K562 (cell line): ENCODE results near the gene ADM2. TPM values are rescaled to one million over a fixed set of nuclear protein-coding genes. Genes with fewer than 3 reads are reported as not detected.
A peak's percentile ranks its signal among the peaks of the same experiment; 100 is the strongest.

ENCODE experiments used
- ATAC-seq: fragments of 200-7000 bp; cut with Tn5 transposase; 3 replicates; pipeline ENCODE4 v1.9.1; 2020; ENCODE audit warnings: moderate library complexity
- BruUV-seq: library from RNA; stranded (reverse); fragments of 400-500 nt; replicated peaks from 2 replicates; lab custom pipeline; 2021; lab: Mats Ljungman, UMichigan
- CTCF ChIA-PET: fragments of 300-600 bp; formaldehyde crosslinking; extraction: SDS; loops from one replicate; lab custom pipeline; 2021; ENCODE audit warnings: low intra/inter-chr PET ratio; lab: Yijun Ruan, JAX
- POLR2A ChIA-PET: fragments of 300-600, 350-650 bp; sonication (Branson Sonifier 250); formaldehyde crosslinking; extraction: SDS; loops from one replicate; lab custom pipeline; 2021; ENCODE audit warnings: antibody characterized with exemption, inconsistent platforms; lab: Yijun Ruan, JAX
- DNase-seq, 4 experiments: peaks; one replicate each; pipeline versions ENCODE4 v3.0.0 to v3.0.0-alpha.2; 2011 to 2018; ENCODE audit warnings: low spot score in 3 of 4, mixed read lengths in 3 of 4; ENCODE audit errors: extremely low read depth in 1 of 4
- FAIRE-seq: peaks from 2 replicates; lab custom pipeline; 2011; peaks lifted over from hg19 to GRCh38; lab: Jason Lieb, UNC
- H2AFZ ChIP-seq: 2 replicates; pipeline ENCODE4 v1.6.0; 2011; ENCODE audit warnings: low read depth, low read length, control low read depth, inconsistent platforms
- H3K27ac ChIP-seq: fragments of 200-600 bp; 3 replicates; pipeline ENCODE4 v1.8.0; 2011; ENCODE audit warnings: low read depth, mild to moderate bottlenecking, control low read depth, inconsistent platforms, low read length, moderate library complexity, mixed read lengths; ENCODE audit errors: extremely low read depth
- H3K27me3 ChIP-seq, 2 experiments: fragments of 300-600 bp in 1 of 2; 2 replicates in 1 of 2; 3 replicates in 1 of 2; pipeline versions ENCODE4 v1.6.0 to v1.8.0; 2011; ENCODE audit warnings: inconsistent platforms in 2 of 2, low read length in 2 of 2, mild to moderate bottlenecking in 1 of 2, mixed read lengths in 1 of 2, moderate library complexity in 1 of 2; ENCODE audit not compliant: control insufficient read depth in 2 of 2, insufficient read depth in 2 of 2
- H3K36me3 ChIP-seq: fragments of 300-600 bp; 3 replicates; pipeline ENCODE4 v1.8.0; 2011; ENCODE audit warnings: mild to moderate bottlenecking, low read length, inconsistent platforms; ENCODE audit not compliant: control insufficient read depth, insufficient read depth
- H3K4me1 ChIP-seq, 2 experiments: fragments of 200-600 bp in 1 of 2; replicated peaks in 1 of 2; 2 replicates in 1 of 2; 3 replicates in 1 of 2; pipeline versions ENCODE4 v1.5.1 to v1.8.0; 2011; ENCODE audit warnings: inconsistent platforms in 2 of 2, low read length in 2 of 2, mild to moderate bottlenecking in 1 of 2, mixed read lengths in 1 of 2, moderate library complexity in 1 of 2; ENCODE audit not compliant: control insufficient read depth in 2 of 2, insufficient read depth in 2 of 2
- H3K4me2 ChIP-seq: 2 replicates; pipeline ENCODE4 v1.6.1; 2011; ENCODE audit warnings: low read length, control low read depth, inconsistent platforms, mixed read lengths; ENCODE audit not compliant: insufficient read depth
- H3K4me3 ChIP-seq: fragments of 200-600 bp; sonication (generic), shearing (Covaris generic); 2 replicates; pipeline ENCODE4 v1.5.1; 2016; ENCODE audit warnings: control low read depth, inconsistent platforms
- H3K79me2 ChIP-seq: fragments of 200-600 bp; 3 replicates; pipeline ENCODE4 v1.8.0; 2011; ENCODE audit warnings: low read length, inconsistent platforms; ENCODE audit not compliant: control insufficient read depth, insufficient read depth
- H3K9ac ChIP-seq, 2 experiments: 2 replicates each; pipeline versions ENCODE4 v1.6.0 to v1.6.1; 2011; ENCODE audit warnings: low read depth in 2 of 2, low read length in 2 of 2, control low read depth in 1 of 2, inconsistent platforms in 1 of 2, mild to moderate bottlenecking in 1 of 2, mixed read lengths in 1 of 2; ENCODE audit not compliant: insufficient read depth in 1 of 2
- H3K9me1 ChIP-seq: one replicate; pipeline ENCODE4 v1.6.0; 2011; ENCODE audit warnings: inconsistent platforms, mild to moderate bottlenecking, low read length, moderate library complexity; ENCODE audit not compliant: control insufficient read depth, insufficient read depth
- H3K9me3 ChIP-seq: replicated peaks from 2 replicates; pipeline ENCODE4 v1.5.1; 2011; ENCODE audit warnings: low read depth, low read length, inconsistent platforms; ENCODE audit not compliant: control insufficient read depth, insufficient read depth
- H4K20me1 ChIP-seq: replicated peaks from 2 replicates; pipeline ENCODE4 v1.6.1; 2011; ENCODE audit warnings: low read length, inconsistent platforms, mixed read lengths; ENCODE audit not compliant: control insufficient read depth, insufficient read depth
- ATF2 ChIP-seq: sonication (generic); formaldehyde crosslinking; IDR thresholded peaks from 2 replicates; pipeline ENCODE4 v1.8.1; 2022; ENCODE audit warnings: missing genetic modification reagents
- BCL6 ChIP-seq: fragments of 250-450 bp; sonication (Bioruptor Pico); IDR thresholded peaks from 2 replicates; pipeline ENCODE4 v1.4.0; 2020
- EP400 ChIP-seq: fragments of 450-650 bp; IDR thresholded peaks from 2 replicates; pipeline ENCODE4 v1.6.1; 2017; ENCODE audit warnings: antibody characterized with exemption, mild to moderate bottlenecking, moderate library complexity
- HNRNPK ChIP-seq: fragments of 200-400 bp; formaldehyde crosslinking; IDR thresholded peaks from one replicate; pipeline ENCODE4 v1.6.1; 2018; ENCODE audit warnings: mild to moderate bottlenecking, low read depth, low read length; ENCODE audit not compliant: poor library complexity, severe bottlenecking
- HNRNPLL ChIP-seq: fragments of 200-400 bp; formaldehyde crosslinking; IDR thresholded peaks from 2 replicates; pipeline ENCODE4 v1.6.1; 2017; ENCODE audit warnings: low read length, low read depth, mild to moderate bottlenecking; ENCODE audit not compliant: poor library complexity, severe bottlenecking
- MAFG ChIP-seq: fragments of 450-650 bp; conservative IDR thresholded peaks from 2 replicates; pipeline ENCODE4 v1.6.1; 2016; ENCODE audit warnings: missing genetic modification characterization, missing compliant biosample characterization
- POLR2B ChIP-seq: fragments of 450-650 bp; IDR thresholded peaks from 2 replicates; pipeline ENCODE4 v1.6.1; 2018; ENCODE audit warnings: low read depth; ENCODE audit not compliant: partially characterized antibody
- RBM25 ChIP-seq: fragments of 200-400 bp; formaldehyde crosslinking; IDR thresholded peaks from 2 replicates; pipeline ENCODE4 v1.6.1; 2018; ENCODE audit warnings: low read length, low read depth, moderate library complexity; ENCODE audit not compliant: severe bottlenecking
- SMARCB1 ChIP-seq: IDR thresholded peaks from 2 replicates; pipeline ENCODE4 v1.6.1; 2011; ENCODE audit warnings: improper control_type of control experiment, low read depth; ENCODE audit not compliant: insufficient read length
- SRSF7 ChIP-seq: fragments of 200-400 bp; formaldehyde crosslinking; optimal IDR thresholded peaks from 2 replicates; pipeline ENCODE3; 2017; ENCODE audit warnings: mild to moderate bottlenecking, low read depth, low read length
- SUPT5H ChIP-seq: fragments of 450-650 bp; IDR thresholded peaks from 2 replicates; pipeline ENCODE4 v1.6.1; 2016
- TCFL5 ChIP-seq: fragments of 250-450 bp; sonication (Bioruptor Pico); conservative IDR thresholded peaks from 2 replicates; pipeline ENCODE4 v1.6.1; 2021; ENCODE audit warnings: mild to moderate bottlenecking, moderate library complexity, matching md5 sums
- ZNF431 ChIP-seq: sonication (generic); formaldehyde crosslinking; IDR thresholded peaks from 2 replicates; pipeline ENCODE4 v1.8.0; 2022; ENCODE audit warnings: mild to moderate bottlenecking, missing genetic modification reagents
- ZSCAN32 ChIP-seq: fragments of 450-650 bp; formaldehyde crosslinking; IDR thresholded peaks from 2 replicates; pipeline ENCODE4 v1.4.0; 2020; ENCODE audit warnings: mild to moderate bottlenecking, moderate library complexity
- WGBS: fragments of 100-300 bp; shearing (Covaris generic); methylation state at CpG from one replicate; pipeline ENCODE4 v1.1.6; 2016; ENCODE audit warnings: low coverage, mixed read lengths; ENCODE audit not compliant: insufficient coverage; ENCODE audit errors: missing lambda C conversion rate; 5-methylcytosine and 5-hydroxymethylcytosine counted together
- in situ Hi-C: fragments of 300-500 bp; cut with MboI; formaldehyde crosslinking; loops from 4 replicates; pipeline ENCODE4 v1.15.0; 2018; ENCODE audit warnings: inconsistent platforms, mixed read lengths
- intact Hi-C: fragments of 100-400 bp; cut with micrococcal nuclease; formaldehyde crosslinking; loops from 2 replicates; pipeline ENCODE4 v1.14.2; 2022
- polyA plus RNA-seq, 8 experiments: library from polyadenylated mRNA; depleted of rRNA in 4 of 8; stranded (reverse) in 5 of 8; unstranded in 3 of 8; fragments of >200 nt; fragmentation: Nextera tagmentation in 2 of 8; fragmentation: Illumina TruSeq in 1 of 8; extraction: Ambion mirVana in 2 of 8; extraction: Trizol in 1 of 8; gene quantifications; 2 replicates each; pipeline versions ENCODE4 v1.2.1 to v1.2.3, GENCODE V29; 2011 to 2014; ENCODE audit warnings: inconsistent platforms in 1 of 8, missing spikeins in 1 of 8
- total RNA-seq, 7 experiments: library from RNA; depleted of rRNA in 6 of 7; stranded (reverse); fragments of >200 nt in 6 of 7; fragmentation: Illumina TruSeq in 2 of 7; extraction: Trizol in 2 of 7; gene quantifications; 2 replicates each; pipeline versions ENCODE4 v1.2.1 to v1.2.3, GENCODE V29; 2011 to 2021; ENCODE audit warnings: low replicate concordance in 1 of 7
- TF ChIP-seq, protein P1 (sequence below): fragments of 450-650 bp; formaldehyde crosslinking; IDR thresholded peaks from 2 replicates; pipeline ENCODE4 v1.4.0; 2022; ENCODE audit warnings: missing genetic modification characterization
- TF ChIP-seq, protein P2 (sequence below): fragments of 450-650 bp; formaldehyde crosslinking; IDR thresholded peaks from 2 replicates; pipeline ENCODE4 v1.4.0; 2022; ENCODE audit warnings: missing genetic modification characterization

The ADM2 gene
- total and polyA plus RNA-seq, 9 of the 15 experiments (the other 6 are each of a cell fraction or from before 2014, with no cell fraction given), result 0.11 to 5.1 (median 0.38) TPM

GRCh38 chr22:50523806-50524675 is 42.7 kb downstream of the ADM2 start (continued):
- TF ChIP-seq ZSCAN32 (CRISPR knock-in tag), result no peak
- TF ChIP-seq MAFG, result no peak
- TF ChIP-seq, all 486 proteins: peak for 8

DNA sequence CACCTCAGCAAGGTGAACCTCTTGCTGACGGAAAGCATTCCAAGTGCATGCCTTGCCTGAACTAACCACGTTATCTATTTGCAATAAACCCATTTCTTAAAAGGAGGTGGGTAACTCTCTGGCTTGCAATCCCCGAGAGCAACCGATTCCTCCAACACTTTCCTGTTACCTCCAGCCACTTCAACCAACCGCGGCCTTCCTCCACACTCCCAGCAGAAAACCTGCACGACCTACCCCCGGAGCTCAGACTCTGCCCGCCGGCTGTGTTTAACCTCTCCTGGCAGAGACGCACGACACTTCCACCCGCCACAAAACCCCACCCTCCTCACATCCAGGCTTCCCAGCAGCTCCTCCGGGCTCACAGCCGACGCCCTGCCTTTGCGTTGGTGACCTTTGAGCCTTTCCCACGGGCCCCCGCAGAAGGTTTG is 43.3 kb downstream of the ADM2 start:
- in situ Hi-C loops (loop anchor here (5.0 kb wide), 1 partner anchor 43 kb away; no protein-coding TSS in a partner anchor), intact Hi-C loops (loop anchor here (5.0 kb wide), 1 partner anchor 38 kb away; the partner anchor contains the start of gene SYCE3)
- peaks cover 12% of the 10 kb centered on the region; the same call in 1 of the 2 replicates for H4K20me1 ChIP-seq
- peaks cover 8 to 58% of the 10 kb centered on the region in 2 experiments; a peak in 4 of 5 replicates for H3K4me1 ChIP-seq
- peaks cover 40% of the 10 kb centered on the region; the same call in 1 of the 3 replicates for H3K36me3 ChIP-seq
- no peak for FAIRE-seq
- BruUV-seq, result no TSS peak
- WGBS, result 2% methylated on average over 15 of the region's 19 CpGs
- H3K27me3 ChIP-seq, result no peaks in the 10 kb centered on the region
- H3K27ac ChIP-seq, result peak overlapping the region; percentile 89
- no peak for DNase-seq
- ChIA-PET CTCF (no interaction called here), POLR2A (interaction anchor here (0.6 to 5.3 kb wide), 6 partner anchors 14 to 282 kb away, joined by 3 to 65 read pairs (median 4); partner anchors contain the start of genes CHKB, KLHDC7B, LMF2 and NCAPH2)
- H3K9me1 ChIP-seq, result no peaks in the 10 kb centered on the region
- H3K4me3 ChIP-seq, result peak overlapping the region; percentile 71
- ATAC-seq, result peak; percentile 5; the same call in 2 of the 3 replicates
- H3K4me2 ChIP-seq, result peak overlapping the region; percentile 88
- peak overlapping the region; percentile 86 to 96 for H3K9ac ChIP-seq
- H3K79me2 ChIP-seq, result peaks cover 34% of the 10 kb centered on the region
- no peak overlapping the region for H2AFZ ChIP-seq
- no peaks in the 10 kb centered on the region for H3K9me3 ChIP-seq
- TF ChIP-seq POLR2B (no peak), SMARCB1 (no peak), SUPT5H (0 out of 2 replicates have a peak, but pooled peaks have one; percentile 50), ZNF431 (CRISPR knock-in tag) (no peak), HNRNPLL (no peak), RBM25 (no peak), HNRNPK (no peak), ATF2 (CRISPR knock-in tag) (no peak), BCL6 (no peak), TCFL5 (CRISPR knock-in tag) (no peak), EP400 (no peak), SRSF7 (no peak)
- TF ChIP-seq, protein P1, sequence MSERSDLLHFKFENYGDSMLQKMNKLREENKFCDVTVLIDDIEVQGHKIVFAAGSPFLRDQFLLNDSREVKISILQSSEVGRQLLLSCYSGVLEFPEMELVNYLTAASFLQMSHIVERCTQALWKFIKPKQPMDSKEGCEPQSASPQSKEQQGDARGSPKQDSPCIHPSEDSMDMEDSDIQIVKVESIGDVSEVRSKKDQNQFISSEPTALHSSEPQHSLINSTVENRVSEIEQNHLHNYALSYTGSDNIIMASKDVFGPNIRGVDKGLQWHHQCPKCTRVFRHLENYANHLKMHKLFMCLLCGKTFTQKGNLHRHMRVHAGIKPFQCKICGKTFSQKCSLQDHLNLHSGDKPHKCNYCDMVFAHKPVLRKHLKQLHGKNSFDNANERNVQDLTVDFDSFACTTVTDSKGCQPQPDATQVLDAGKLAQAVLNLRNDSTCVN (CRISPR knock-in tag), result 0 out of 2 replicates have a peak, but pooled peaks have one; percentile 5
- TF ChIP-seq, protein P2, sequence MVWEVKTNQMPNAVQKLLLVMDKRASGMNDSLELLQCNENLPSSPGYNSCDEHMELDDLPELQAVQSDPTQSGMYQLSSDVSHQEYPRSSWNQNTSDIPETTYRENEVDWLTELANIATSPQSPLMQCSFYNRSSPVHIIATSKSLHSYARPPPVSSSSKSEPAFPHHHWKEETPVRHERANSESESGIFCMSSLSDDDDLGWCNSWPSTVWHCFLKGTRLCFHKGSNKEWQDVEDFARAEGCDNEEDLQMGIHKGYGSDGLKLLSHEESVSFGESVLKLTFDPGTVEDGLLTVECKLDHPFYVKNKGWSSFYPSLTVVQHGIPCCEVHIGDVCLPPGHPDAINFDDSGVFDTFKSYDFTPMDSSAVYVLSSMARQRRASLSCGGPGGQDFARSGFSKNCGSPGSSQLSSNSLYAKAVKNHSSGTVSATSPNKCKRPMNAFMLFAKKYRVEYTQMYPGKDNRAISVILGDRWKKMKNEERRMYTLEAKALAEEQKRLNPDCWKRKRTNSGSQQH (CRISPR knock-in tag), result 0 out of 2 replicates have a peak, but pooled peaks have one; percentile 36
